Measurements from ENCODE around the gene ARHGAP21.

Gene ARHGAP21

GRCh38 chr10:24642921-24643678, 80.6 kb downstream of the ARHGAP21 start:
- no peaks in the 10 kb centered on the region for H3K9me3 ChIP-seq (ENCODE audit: insufficient read depth, low read depth, low read length)
- H3K79me1 ChIP-seq (ENCODE audit: low read length) = no peaks in the 10 kb centered on the region
- H3K4me1 ChIP-seq (ENCODE audit: control insufficient read depth in 1 of 2, insufficient read depth in 2 of 2, low read length in 2 of 2) = peaks cover 0 to 2% of the 10 kb centered on the region in 2 experiments
- no peak overlapping the region for H3K18ac ChIP-seq (ENCODE audit: low read length)
- H3K27ac ChIP-seq (ENCODE audit: low read depth, low read length) = no peak overlapping the region
- no peak overlapping the region for H2AK5ac ChIP-seq (ENCODE audit: low read length)
- H3K79me2 ChIP-seq (ENCODE audit: control insufficient read depth, insufficient read depth, low read length, poor library complexity) = no peaks in the 10 kb centered on the region
- no peak overlapping the region for H4K8ac ChIP-seq (ENCODE audit: low read depth, low read length)
- no peak overlapping the region for H3K9ac ChIP-seq (ENCODE audit: low read length)
- no peak overlapping the region for H2BK12ac ChIP-seq (ENCODE audit: low read length)
- H3K27me3 ChIP-seq (ENCODE audit: insufficient read depth, low read length) = no peaks in the 10 kb centered on the region
- H3K4me2 ChIP-seq (ENCODE audit: low read length) = no peak overlapping the region
- no peak overlapping the region for H4K12ac ChIP-seq (ENCODE audit: low read depth, low read length)
- H3K14ac ChIP-seq (ENCODE audit: low read length) = no peak overlapping the region
- no peak overlapping the region for H3K4me3 ChIP-seq (ENCODE audit: low read depth, low read length)
- H3K4ac ChIP-seq (ENCODE audit: low read depth, low read length) = no peak overlapping the region
- WGBS (ENCODE audit: extremely low coverage, insufficient coverage, insufficient read length) = no CpG with 5 or more reads among the region's 6 CpGs
- no peak overlapping the region for H4K91ac ChIP-seq (ENCODE audit: low read depth, low read length)
- H2BK5ac ChIP-seq (ENCODE audit: low read depth, low read length, poor library complexity) = no peak overlapping the region
- H2BK120ac ChIP-seq (ENCODE audit: insufficient read depth, low read length, poor library complexity) = no peak overlapping the region
- no peaks in the 10 kb centered on the region for H3K36me3 ChIP-seq (ENCODE audit: control insufficient read depth in 1 of 2, insufficient read depth in 2 of 2, low read length in 2 of 2)
- H2AFZ ChIP-seq (ENCODE audit: insufficient read depth, low read length, poor library complexity) = no peak overlapping the region
- no peak overlapping the region for H3K23ac ChIP-seq (ENCODE audit: low read length)
- DNase-seq = peak; percentile 33 to 91

DNA sequence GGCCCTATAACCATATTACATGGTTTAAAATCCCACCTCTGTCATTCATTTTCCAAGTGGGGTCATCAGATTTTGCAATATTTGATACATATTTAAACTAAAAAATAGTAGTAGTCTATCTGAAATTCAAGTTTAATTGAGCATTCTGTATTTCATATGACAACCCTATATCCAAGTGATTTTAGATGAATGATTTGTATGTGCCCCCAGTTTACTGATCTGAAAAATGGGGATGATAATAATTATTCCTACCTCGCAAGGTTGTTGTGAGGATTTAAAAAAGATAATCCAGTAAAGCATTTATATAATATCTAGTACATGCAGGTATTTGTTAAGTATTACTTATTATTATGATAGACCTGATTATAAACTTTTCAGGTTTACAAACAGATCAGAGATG, 84.6 kb downstream of the ARHGAP21 start:
- H3K4me2 ChIP-seq (ENCODE audit: low read length) = no peak overlapping the region
- no peak overlapping the region for H2BK12ac ChIP-seq (ENCODE audit: low read length)
- no peaks in the 10 kb centered on the region for H3K36me3 ChIP-seq (ENCODE audit: control insufficient read depth in 1 of 2, insufficient read depth in 2 of 2, low read length in 2 of 2)
- no peak overlapping the region for H3K4me3 ChIP-seq (ENCODE audit: low read depth, low read length)
- H3K27ac ChIP-seq (ENCODE audit: low read depth, low read length) = no peak overlapping the region
- H2BK5ac ChIP-seq (ENCODE audit: low read depth, low read length, poor library complexity) = no peak overlapping the region
- no peak overlapping the region for H2BK120ac ChIP-seq (ENCODE audit: insufficient read depth, low read length, poor library complexity)
- no peaks in the 10 kb centered on the region for H3K79me1 ChIP-seq (ENCODE audit: low read length)
- no peak overlapping the region for H3K18ac ChIP-seq (ENCODE audit: low read length)
- no peaks in the 10 kb centered on the region for H3K4me1 ChIP-seq (ENCODE audit: control insufficient read depth in 1 of 2, insufficient read depth in 2 of 2, low read length in 2 of 2)
- H3K79me2 ChIP-seq (ENCODE audit: control insufficient read depth, insufficient read depth, low read length, poor library complexity) = no peaks in the 10 kb centered on the region
- H3K14ac ChIP-seq (ENCODE audit: low read length) = no peak overlapping the region
- no peak overlapping the region for H4K12ac ChIP-seq (ENCODE audit: low read depth, low read length)
- H2AFZ ChIP-seq (ENCODE audit: insufficient read depth, low read length, poor library complexity) = no peak overlapping the region
- H4K8ac ChIP-seq (ENCODE audit: low read depth, low read length) = no peak overlapping the region
- no peak overlapping the region for H3K4ac ChIP-seq (ENCODE audit: low read depth, low read length)
- H3K27me3 ChIP-seq (ENCODE audit: insufficient read depth, low read length) = no peaks in the 10 kb centered on the region
- H4K91ac ChIP-seq (ENCODE audit: low read depth, low read length) = no peak overlapping the region
- DNase-seq = no peak
- H3K23ac ChIP-seq (ENCODE audit: low read length) = no peak overlapping the region
- H3K9ac ChIP-seq (ENCODE audit: low read length) = no peak overlapping the region
- H2AK5ac ChIP-seq (ENCODE audit: low read length) = no peak overlapping the region
- WGBS (ENCODE audit: extremely low coverage, insufficient coverage, insufficient read length) = no CpG with 5 or more reads among the region's 1 CpG
- H3K9me3 ChIP-seq (ENCODE audit: insufficient read depth, low read depth, low read length) = no peaks in the 10 kb centered on the region

DNA sequence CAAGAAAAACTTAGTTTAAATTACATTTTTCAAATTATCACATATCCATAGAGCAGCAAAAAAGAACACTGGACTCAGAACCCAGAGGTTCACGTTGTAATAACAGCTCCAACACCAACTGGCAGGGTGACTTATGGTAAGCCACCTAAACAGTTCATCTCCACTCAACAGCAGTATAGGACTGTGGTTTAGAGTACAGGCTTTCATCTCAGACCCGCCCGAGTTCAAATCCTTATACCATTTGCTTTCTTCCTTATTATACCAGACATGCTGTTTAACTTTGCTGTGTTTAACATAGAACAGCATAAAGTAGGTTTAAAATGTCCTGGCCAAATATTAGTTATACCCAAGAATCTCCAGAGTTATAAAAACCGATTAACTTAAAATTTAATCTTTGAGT, 97.9 kb downstream of the ARHGAP21 start:
- H2BK5ac ChIP-seq (ENCODE audit: low read depth, low read length, poor library complexity) = no peak overlapping the region
- no peak overlapping the region for H3K27ac ChIP-seq (ENCODE audit: low read depth, low read length)
- H3K18ac ChIP-seq (ENCODE audit: low read length) = no peak overlapping the region
- DNase-seq = no peak
- no peak overlapping the region for H4K91ac ChIP-seq (ENCODE audit: low read depth, low read length)
- H3K79me1 ChIP-seq (ENCODE audit: low read length) = no peaks in the 10 kb centered on the region
- H3K9me3 ChIP-seq (ENCODE audit: insufficient read depth, low read depth, low read length) = no peaks in the 10 kb centered on the region
- H3K4me2 ChIP-seq (ENCODE audit: low read length) = no peak overlapping the region
- H2AFZ ChIP-seq (ENCODE audit: insufficient read depth, low read length, poor library complexity) = no peak overlapping the region
- H3K4ac ChIP-seq (ENCODE audit: low read depth, low read length) = no peak overlapping the region
- no peak overlapping the region for H4K8ac ChIP-seq (ENCODE audit: low read depth, low read length)
- H3K14ac ChIP-seq (ENCODE audit: low read length) = no peak overlapping the region
- no peaks in the 10 kb centered on the region for H3K27me3 ChIP-seq (ENCODE audit: insufficient read depth, low read length)
- no peak overlapping the region for H2AK5ac ChIP-seq (ENCODE audit: low read length)
- H3K23ac ChIP-seq (ENCODE audit: low read length) = no peak overlapping the region
- WGBS (ENCODE audit: extremely low coverage, insufficient coverage, insufficient read length) = no CpG with 5 or more reads among the region's 4 CpGs
- no peak overlapping the region for H2BK120ac ChIP-seq (ENCODE audit: insufficient read depth, low read length, poor library complexity)
- no peak overlapping the region for H4K12ac ChIP-seq (ENCODE audit: low read depth, low read length)
- no peak overlapping the region for H3K9ac ChIP-seq (ENCODE audit: low read length)
- H3K4me1 ChIP-seq (ENCODE audit: control insufficient read depth in 1 of 2, insufficient read depth in 2 of 2, low read length in 2 of 2) = peaks cover 0 to 2% of the 10 kb centered on the region in 2 experiments
- H3K79me2 ChIP-seq (ENCODE audit: control insufficient read depth, insufficient read depth, low read length, poor library complexity) = no peaks in the 10 kb centered on the region
- H3K4me3 ChIP-seq (ENCODE audit: low read depth, low read length) = no peak overlapping the region
- H2BK12ac ChIP-seq (ENCODE audit: low read length) = no peak overlapping the region
- peaks cover 3 to 4% of the 10 kb centered on the region in 2 experiments for H3K36me3 ChIP-seq (ENCODE audit: control insufficient read depth in 1 of 2, insufficient read depth in 2 of 2, low read length in 2 of 2)

- Histone ChIP-seq H3K79me2 (ENCODE audit: control insufficient read depth, insufficient read depth, low read length, poor library complexity) (no peaks in the 10 kb centered on the region), H3K9me3 (ENCODE audit: insufficient read depth, low read depth, low read length) (no peaks in the 10 kb centered on the region), H3K4ac (ENCODE audit: low read depth, low read length) (no peak overlapping the region), H2BK12ac (ENCODE audit: low read length) (no peak overlapping the region), H3K27ac (ENCODE audit: low read depth, low read length) (no peak overlapping the region), H4K12ac (ENCODE audit: low read depth, low read length) (no peak overlapping the region), H2BK5ac (ENCODE audit: low read depth, low read length, poor library complexity) (no peak overlapping the region), H3K4me1 (ENCODE audit: control insufficient read depth in 1 of 2, insufficient read depth in 2 of 2, low read length in 2 of 2) (peaks cover 7 to 8% of the 10 kb centered on the region in 2 experiments), H4K91ac (ENCODE audit: low read depth, low read length) (no peak overlapping the region), H4K8ac (ENCODE audit: low read depth, low read length) (no peak overlapping the region), H2AK5ac (ENCODE audit: low read length) (no peak overlapping the region), H2AFZ (ENCODE audit: insufficient read depth, low read length, poor library complexity) (no peak overlapping the region), H3K4me3 (ENCODE audit: low read depth, low read length) (no peak overlapping the region), H3K4me2 (ENCODE audit: low read length) (no peak overlapping the region), H3K14ac (ENCODE audit: low read length) (no peak overlapping the region), H3K79me1 (ENCODE audit: low read length) (peaks cover 2% of the 10 kb centered on the region), H3K27me3 (ENCODE audit: insufficient read depth, low read length) (no peaks in the 10 kb centered on the region), H3K36me3 (ENCODE audit: control insufficient read depth in 1 of 2, insufficient read depth in 2 of 2, low read length in 2 of 2) (peaks cover 0 to 2% of the 10 kb centered on the region in 2 experiments), H2BK120ac (ENCODE audit: insufficient read depth, low read length, poor library complexity) (no peak overlapping the region), H3K18ac (ENCODE audit: low read length) (no peak overlapping the region), H3K23ac (ENCODE audit: low read length) (no peak overlapping the region), H3K9ac (ENCODE audit: low read length) (no peak overlapping the region)
- no CpG with 5 or more reads among the region's 2 CpGs for WGBS (ENCODE audit: extremely low coverage, insufficient coverage, insufficient read length)
- no peak for DNase-seq
Measured at GRCh38 chr10:24623383-24623782, 100.3 kb downstream of the ARHGAP21 start.
